ENCODE results near the gene HAT1.
"Not testable (repeated sequence)": the region's sequence is repeated elsewhere in the genome, so short reads cannot be mapped to it uniquely, and the experiment has no call there.

The HAT1 gene, protein sequence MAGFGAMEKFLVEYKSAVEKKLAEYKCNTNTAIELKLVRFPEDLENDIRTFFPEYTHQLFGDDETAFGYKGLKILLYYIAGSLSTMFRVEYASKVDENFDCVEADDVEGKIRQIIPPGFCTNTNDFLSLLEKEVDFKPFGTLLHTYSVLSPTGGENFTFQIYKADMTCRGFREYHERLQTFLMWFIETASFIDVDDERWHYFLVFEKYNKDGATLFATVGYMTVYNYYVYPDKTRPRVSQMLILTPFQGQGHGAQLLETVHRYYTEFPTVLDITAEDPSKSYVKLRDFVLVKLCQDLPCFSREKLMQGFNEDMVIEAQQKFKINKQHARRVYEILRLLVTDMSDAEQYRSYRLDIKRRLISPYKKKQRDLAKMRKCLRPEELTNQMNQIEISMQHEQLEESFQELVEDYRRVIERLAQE

DNA sequence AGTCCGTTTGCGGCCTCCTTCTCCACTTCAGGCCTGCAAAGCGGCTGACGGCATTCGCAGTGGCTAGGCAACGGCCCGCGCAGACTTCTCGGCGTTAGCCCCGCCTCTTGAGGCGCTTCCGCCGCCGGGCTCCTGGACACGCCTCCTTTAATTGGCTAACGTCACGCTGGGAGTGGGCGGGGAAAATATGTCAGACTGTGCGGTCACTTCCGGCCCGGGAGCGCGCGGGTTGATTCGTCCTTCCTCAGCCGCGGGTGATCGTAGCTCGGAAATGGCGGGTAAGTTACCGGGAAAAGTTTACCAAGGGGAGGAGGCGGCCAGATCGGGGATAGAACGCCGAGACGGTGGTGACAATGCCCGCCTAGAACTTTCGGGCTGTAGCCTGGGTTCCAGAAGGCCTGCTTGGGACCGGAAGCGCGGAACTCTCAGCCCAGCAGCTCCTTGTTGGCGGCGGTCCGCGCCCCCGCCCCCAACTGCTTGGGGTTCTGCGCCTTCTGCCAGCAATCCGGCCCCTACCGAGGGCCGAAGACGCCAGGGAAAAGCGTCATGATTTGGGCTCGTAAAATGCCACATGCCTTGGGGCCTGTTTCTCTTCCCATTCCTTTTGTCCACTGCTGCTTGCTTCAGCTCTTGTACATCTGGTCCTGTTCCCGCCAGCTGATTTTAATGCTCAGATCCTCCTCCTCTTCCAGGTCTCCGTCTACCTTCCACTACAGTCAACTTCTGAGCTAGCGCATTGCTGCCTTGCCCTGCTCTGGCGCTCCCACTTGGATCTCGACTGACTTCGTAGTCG lies at the start of gene HAT1:
TSS of gene HAT1 (plus strand) at position 232 of the 793 bp plus-strand sequence. CDS start at position 272, 40 bp downstream.
- peak; percentile 97 for DNase-seq

GRCh38 chr2:171874517-171874916 lies 47.7 kb upstream of the HAT1 start:
- no peak for DNase-seq

GRCh38 chr2:171874963-171875362 lies 47.3 kb upstream of the HAT1 start:
- no peak for DNase-seq

DNA sequence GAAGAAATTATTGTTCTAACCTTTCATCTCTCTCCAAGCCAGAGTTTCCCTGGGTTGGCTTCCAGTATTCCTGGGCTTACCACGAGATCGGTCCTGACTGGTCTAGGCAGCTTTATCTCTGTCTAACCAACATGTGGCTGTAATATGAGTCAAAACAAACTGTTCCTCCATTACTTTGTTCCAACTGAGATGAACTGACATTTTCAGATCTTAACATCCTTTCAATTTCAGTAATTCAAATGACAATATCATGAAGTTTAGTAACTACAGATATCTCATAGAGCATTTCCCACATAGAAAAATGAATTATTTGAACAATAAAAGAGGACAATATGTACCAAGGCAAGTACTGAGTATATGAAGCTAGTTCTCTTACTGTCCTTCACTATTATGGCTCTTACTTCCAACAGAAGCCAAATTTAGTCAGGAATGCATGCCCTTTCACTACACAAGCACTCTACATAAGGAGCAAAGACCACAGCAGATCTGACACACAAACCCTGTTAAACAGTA lies 43.7 kb upstream of the HAT1 start:
- no peak for DNase-seq

DNA sequence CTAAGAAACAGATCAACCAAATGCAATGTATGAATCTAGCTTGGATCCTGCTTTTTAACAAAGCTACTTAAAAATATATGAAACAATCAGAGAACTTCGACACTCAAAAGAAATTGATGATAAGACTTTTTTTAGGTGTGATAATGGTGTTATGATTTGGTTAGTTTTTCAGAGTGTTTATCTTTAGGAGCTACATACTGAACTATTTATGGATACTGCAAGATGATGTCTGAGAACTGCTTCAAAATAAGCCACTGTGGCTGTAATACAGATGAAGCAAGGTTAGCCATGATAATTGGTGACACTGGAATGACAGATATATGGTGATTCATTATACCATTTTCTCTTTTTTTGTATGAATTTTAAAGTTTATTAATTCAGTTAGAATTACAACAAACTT lies 42.4 kb upstream of the HAT1 start:
- no peak for DNase-seq

DNA sequence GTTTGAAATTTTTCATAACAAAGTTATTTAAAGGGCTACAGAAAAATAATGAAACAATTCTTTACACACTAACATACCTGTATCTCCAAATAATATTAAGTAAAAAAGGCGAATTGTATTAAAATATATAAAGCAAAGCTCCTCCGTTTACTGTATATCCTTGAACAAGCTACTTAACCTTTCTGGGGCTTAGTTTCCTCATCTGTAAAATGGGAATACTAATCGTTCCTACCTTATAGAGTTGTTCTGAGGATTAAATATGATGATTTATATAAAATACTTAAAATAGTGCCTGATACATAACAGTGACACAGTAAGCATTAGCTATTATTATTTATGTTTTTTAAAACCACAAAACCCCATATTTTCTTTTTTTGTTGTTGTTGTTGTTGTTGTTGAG lies 41.5 kb upstream of the HAT1 start:
- DNase-seq: no peak

DNA sequence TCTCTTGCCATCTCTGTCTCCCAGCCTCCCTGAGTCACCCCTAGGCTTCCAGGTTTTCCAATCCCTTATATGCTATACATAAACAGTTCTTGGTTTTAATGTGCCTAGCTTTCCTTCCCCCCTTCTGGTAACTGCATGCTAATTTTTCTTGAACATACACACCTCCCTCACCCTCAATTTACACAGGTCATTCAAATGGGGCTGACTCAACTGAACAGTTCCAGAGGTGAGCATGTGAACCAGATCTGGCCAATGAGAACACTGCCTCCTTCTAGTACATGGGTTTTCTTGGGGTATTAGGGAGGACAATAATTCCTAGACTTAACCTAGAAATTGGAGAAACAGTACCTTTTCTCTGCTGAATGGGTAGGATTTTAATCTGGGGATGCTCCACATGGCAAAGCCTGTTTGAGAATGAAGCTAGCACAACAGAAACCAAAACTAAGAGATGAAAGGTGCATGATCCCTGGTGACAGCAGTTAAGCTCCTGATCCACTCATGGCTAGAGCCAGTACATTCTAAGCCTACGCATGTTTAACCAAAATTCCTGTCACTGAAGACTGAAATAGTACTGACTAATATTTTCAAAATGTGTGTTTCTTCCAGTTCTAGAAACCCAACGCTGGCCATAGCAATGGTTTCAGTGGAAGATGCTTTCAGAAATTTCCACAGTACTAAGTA lies 40.0 kb upstream of the HAT1 start:
- no peak for DNase-seq

- DNase-seq: no peak
These were observed 38.9 kb upstream of the HAT1 start for GRCh38 chr2:171883275-171883893.

DNA sequence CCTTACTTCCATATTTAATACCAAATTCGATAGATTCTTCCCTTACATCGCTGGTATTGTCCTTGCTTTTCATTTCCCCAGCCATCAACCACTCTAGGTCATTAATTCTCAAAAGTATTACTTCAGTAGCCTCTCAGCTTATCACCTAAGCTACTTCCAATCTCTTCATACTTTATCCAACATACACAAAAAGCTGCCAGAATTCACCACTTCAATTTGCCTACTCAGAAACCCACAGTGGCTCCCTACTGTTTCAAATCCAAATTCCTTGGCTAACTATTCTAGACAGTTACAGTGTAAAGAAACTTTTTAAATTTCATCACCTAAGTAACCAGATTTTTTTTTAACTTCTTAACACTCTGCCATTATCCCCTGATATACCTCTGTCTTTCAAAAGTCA lies 32.9 kb upstream of the HAT1 start:
- DNase-seq: no peak

DNA sequence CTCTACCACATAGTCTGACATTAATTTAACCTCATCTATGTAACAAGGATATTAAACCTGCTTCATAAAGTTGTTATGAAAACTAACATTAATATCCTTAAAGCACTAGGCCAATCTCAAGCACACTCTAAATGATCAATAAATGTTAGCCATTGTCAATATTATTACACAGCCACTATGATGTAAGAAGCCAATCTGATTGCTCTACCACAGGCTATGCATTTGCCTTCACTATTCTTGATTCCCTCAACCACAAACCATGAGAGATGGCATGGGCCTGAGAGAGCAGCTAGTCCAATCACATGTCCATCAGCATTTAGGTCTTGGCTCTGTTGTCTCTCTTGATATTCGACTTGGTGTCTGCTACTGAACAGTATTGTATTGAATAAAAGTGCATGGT lies 32.5 kb upstream of the HAT1 start:
- DNase-seq: no peak

DNA sequence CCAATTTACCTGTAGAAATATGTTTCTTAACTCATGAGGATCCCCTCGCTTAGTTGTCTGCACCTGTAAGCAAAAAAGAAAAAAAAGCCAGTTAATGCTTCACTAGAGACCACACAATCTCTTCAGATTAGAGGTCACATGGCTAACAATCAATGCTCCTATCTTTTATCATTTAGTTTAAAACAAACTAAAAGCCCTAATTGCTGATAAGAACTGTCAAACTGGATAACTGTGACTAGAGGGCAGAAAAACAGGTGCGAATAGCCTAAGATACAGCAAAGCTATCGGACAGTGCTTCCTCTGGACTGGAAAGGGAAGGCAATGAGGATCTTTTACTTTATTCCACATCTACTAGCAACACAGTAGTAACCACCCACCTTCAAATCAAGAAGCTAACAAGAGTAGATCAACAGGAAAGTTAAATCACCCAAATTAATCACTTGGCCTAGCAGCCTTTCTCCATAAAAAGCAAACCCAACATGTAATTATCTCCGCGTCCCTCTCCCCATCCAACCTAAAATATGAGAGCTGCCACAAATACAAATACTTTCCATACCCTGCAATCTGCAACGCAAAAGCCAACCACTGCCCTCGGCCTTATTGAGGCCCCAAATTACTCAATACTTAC lies 29.0 kb upstream of the HAT1 start:
- no peak for DNase-seq

DNA sequence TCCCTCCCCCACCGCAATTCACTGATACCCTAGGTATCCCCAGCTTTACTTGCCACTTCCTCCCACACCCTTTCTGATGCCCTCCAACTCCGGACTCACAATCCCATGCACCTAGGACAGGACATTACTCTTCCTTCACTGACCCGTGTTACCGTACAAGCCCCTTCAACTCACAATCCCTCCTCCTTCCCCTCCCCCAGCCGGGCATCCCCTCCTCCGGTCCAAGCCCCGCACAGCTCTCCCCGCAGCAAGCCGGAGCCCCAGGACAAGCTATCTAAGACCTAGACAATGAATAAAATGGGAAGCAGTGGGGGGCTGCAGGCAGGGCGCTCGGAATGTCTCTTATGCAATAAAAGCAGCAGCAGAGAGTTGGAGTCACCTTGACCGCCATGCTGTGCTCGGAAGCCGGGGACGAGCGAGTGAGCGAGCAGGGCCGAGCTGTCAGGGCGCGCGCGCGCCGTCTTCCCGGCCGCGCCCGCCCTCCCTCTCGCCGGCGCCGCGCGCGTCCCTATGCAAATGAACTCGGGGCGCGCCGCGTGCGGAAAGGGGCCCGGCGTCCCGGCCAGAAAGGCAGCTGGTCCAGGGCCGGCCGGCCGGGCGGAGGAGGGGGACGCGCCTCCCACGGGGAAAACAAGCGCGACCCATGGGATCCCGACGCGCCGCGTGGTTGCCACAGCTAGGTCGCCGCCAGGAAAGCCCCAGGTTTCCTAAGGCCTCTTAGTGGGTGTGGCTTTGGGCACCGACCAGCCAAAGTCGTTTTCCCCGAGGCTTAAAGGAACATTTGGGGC lies 28.2 kb upstream of the HAT1 start, which contains the start of gene SLC25A12:
TSS of gene SLC25A12 (minus strand) at position 421 of the 788 bp plus-strand sequence. CDS start at position 391, 30 bp downstream.
- DNase-seq: peak; percentile 68

DNA sequence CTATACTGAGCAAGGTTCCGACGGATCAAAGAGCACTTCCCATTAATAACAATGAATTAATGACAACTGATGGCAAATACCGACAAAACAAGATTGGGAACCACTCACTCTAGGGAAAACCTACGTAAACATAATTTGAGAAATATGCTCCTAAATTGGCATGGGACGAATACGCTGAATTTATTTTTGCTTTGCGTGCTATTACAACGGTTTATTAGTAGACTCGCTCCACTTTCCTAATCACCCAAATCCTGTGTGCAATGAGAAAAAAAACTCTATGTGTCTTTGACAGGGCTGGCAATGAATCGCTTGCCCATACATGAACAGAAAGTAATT lies 27.7 kb upstream of the HAT1 start:
- DNase-seq: no peak

DNA sequence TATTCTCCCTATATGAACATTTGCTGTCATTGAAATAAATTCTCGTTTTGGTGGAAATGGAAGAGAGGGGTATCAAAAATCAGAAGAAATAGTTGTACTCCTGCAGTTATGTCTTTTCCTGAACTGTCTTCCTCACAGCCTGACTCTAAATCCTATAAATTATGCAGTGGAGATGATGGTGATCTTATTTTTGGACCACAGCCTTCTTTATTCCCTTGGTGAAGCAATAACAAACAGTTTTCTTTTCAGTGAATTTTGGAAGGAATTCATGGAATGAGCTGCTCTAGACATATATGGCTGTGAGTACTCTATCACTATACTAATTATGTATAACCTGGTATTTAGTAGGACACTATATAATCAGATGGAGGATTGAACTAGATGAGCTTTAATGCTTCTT lies 26.5 kb upstream of the HAT1 start:
- no peak for DNase-seq

DNA sequence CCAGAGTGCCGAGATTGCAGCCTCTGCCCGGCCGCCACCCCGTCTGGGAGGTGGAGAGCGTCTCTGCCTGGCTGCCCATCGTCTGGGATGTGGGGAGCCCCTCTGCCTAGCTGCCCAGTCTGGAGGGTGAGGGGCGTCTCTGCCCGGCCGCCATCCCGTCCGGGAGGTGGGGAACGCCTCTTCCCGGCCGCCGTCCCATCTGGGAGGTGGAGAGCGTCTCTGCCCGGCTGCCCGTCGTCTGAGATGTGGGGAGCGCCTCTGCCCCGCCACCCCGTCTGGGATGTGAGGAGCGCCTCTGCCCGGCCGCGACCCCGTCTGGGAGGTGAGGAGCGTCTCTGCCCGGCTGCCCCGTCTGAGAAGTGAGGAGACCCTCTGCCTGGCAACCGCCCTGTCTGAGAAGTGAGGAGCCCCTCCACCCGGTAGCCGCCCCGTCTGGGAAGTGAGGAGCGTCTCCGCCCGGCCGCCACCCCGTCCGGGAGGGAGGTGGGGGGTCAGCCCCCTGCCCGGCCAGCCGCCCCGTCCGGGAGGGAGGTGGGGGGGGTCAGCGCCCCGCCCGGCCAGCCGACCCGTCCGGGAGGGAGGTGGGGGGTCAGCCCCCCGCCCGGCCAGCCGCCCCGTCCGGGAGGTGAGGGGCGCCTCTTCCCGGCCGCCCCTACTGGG lies 22.5 kb upstream of the HAT1 start:
- not testable (repeated sequence) for DNase-seq

DNA sequence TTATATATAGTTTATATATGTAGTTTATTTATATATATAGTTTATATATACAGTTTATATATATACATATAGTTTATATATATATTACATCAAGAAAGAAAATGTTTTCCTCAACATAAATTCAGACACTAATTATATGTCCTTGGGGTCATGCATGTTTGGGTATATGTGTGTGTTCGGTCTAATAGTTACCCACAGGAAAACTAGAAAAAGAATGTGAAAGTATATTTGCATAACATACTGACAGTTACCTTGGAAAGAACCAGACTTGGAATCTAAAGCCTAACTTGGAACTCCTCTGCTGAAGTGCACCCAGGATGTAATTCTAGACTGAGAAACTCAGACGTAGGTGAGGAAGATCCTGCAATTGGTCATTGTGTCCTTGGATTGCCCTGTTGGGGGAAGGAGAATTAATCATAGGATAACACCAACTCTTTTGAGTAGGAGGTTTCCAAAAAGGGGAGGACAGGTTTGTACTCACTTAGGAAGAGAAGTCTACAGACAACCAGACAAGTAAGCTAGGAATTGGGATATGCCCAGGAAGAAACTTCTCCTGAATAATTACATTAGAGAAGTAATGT lies 19.3 kb upstream of the HAT1 start:
- DNase-seq: no peak

DNA sequence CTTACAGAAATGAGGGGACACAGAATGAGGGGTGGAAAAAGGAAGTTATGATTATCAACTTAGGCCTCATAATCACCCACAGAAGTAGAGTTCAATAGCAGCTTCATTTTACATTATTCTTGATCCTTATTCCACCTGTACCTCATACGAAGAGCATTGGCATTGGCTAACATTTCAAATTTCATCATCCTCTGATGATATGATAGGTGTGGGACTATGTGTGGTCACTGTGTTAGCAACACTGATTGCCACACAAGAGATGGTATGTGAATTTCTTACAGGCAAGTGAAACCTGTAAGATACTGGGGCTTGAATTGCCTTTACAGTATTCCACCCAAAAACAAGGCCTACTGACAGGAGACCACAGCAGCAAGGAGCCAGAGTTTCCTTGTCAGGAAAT lies 14.0 kb upstream of the HAT1 start:
- DNase-seq: no peak

DNA sequence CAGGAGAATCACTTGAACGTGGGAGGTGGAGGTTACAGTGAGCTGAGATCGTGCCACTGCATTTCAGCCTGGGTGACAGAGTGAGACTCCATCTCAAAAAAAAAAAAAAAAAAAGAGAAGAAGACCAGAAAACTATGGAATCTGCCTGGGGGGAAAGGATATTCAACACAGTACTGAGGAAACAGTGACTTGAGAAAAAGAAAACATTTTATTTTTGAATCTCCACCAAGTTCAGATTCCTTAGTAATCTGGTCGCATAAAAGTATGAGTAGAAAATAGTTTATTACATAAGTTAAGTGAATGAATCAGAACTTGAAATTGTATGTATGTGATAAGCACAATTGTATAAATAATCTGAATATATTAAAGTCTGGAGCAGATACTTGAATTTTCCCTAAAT lies 13.0 kb upstream of the HAT1 start:
- no peak for DNase-seq

DNA sequence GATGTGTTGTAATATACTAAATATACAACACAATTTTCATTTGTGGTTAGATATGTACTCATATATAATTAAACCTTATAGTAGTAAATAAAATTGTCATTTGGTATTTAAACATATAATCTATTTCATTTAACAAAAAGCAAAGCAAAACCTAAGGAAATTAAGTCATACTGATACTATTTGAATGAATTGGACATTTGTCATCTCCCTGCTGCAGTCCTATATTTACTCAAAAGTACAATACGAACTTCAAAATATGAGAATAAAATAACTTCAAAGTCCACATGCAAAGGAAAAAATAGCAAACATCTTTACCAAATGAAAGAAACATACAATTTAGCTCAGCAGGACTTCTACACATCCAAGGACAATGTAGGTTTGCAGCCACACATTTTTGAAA lies 11.8 kb upstream of the HAT1 start:
- no peak for DNase-seq

DNA sequence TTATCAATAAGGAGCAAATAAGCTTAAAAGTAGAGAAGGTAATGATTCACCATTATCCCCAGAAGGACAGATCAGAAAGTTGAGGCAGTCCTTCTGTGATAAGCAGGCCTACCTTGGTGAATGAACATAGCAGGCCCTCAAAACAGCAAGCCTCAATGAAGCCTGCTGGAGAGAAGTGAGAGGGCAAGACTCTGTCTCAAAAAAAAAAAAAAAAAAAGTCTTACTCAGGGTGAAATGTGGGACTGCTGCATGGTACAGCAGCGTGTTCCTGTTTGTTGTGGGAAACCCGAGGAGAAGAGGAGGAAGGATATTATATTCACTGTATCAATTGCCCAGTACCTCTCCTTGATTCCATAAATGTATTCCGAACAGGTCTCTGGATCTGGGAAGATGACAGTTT lies 8.7 kb upstream of the HAT1 start:
- no peak for DNase-seq

DNA sequence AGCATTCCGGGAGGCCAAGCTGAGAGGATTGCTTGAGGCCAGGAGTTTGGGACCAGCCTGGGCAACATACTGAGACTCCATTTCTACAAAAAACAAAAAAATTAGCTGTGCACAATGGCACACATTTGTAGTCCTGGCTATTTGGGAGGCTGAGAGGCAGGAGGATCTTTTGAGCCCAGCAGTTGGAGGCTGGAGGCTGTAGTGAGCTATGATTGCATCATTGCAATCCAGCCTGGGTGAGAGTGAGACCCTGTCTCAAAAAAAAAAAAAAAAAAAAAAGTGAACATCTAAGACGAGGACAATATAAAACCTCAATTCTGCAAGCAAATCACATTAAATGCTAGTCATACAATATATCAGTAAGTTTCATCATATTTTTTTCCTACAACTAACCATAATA lies 2.8 kb upstream of the HAT1 start:
- DNase-seq: no peak

Data from CD4-positive, alpha-beta T cell treated with Interleukin-12 subunit alpha and Interleukin-12 subunit beta, for 1 hour (primary cell).